ENCODE data around the gene PLCG2. TPM values are rescaled to one million over a fixed set of nuclear protein-coding genes. Genes with fewer than 3 reads are reported as not detected.

PLCG2 gene
- polyA plus RNA-seq, 1 donor from 2014 or later, result not detected

- H3K4me2 ChIP-seq (ENCODE audit: low read length), result no peak overlapping the region
- no peaks in the 10 kb centered on the region for H3F3A ChIP-seq (ENCODE audit: insufficient read depth, low read length, poor library complexity, severe bottlenecking)
- no peaks in the 10 kb centered on the region for H3K79me2 ChIP-seq (replicated peaks; ENCODE audit: insufficient read depth, low read length)
- no peaks in the 10 kb centered on the region for H4K20me1 ChIP-seq (ENCODE audit: insufficient read depth)
- no peak overlapping the region for H3K9ac ChIP-seq (ENCODE audit: low read length)
- no peak overlapping the region for H3K27ac ChIP-seq (ENCODE audit: low read length)
- no peak overlapping the region for H3K4me3 ChIP-seq (ENCODE audit: low read length)
- no peaks in the 10 kb centered on the region for H3K9me2 ChIP-seq (ENCODE audit: insufficient read depth, low read length)
- H3K27me3 ChIP-seq (ENCODE audit: insufficient read depth, low read depth, low read length), result no peaks in the 10 kb centered on the region
- H3K9me3 ChIP-seq (ENCODE audit: low read length), result no peaks in the 10 kb centered on the region
- no peaks in the 10 kb centered on the region for H3K36me3 ChIP-seq (ENCODE audit: insufficient read depth, low read length)
- no peak for TF ChIP-seq EP300 (conservative IDR thresholded peaks at IDR 0.05; ENCODE audit: poor library complexity, severe bottlenecking)
- no peak for TF ChIP-seq RAD21 (conservative IDR thresholded peaks at IDR 0.05)
- TF ChIP-seq POLR2AphosphoS5 (IDR thresholded peaks at IDR 0.05), result no peak
- no peak for TF ChIP-seq SMC3 (conservative IDR thresholded peaks at IDR 0.05; ENCODE audit: poor library complexity)
- TF ChIP-seq EZH2 (IDR thresholded peaks at IDR 0.05; ENCODE audit: borderline replicate concordance, insufficient read depth, low read length, poor library complexity, severe bottlenecking), result no peak
- no peak for TF ChIP-seq REST (IDR thresholded peaks at IDR 0.05; ENCODE audit: borderline replicate concordance)
- TF ChIP-seq, protein P1, sequence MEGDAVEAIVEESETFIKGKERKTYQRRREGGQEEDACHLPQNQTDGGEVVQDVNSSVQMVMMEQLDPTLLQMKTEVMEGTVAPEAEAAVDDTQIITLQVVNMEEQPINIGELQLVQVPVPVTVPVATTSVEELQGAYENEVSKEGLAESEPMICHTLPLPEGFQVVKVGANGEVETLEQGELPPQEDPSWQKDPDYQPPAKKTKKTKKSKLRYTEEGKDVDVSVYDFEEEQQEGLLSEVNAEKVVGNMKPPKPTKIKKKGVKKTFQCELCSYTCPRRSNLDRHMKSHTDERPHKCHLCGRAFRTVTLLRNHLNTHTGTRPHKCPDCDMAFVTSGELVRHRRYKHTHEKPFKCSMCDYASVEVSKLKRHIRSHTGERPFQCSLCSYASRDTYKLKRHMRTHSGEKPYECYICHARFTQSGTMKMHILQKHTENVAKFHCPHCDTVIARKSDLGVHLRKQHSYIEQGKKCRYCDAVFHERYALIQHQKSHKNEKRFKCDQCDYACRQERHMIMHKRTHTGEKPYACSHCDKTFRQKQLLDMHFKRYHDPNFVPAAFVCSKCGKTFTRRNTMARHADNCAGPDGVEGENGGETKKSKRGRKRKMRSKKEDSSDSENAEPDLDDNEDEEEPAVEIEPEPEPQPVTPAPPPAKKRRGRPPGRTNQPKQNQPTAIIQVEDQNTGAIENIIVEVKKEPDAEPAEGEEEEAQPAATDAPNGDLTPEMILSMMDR (IDR thresholded peaks at IDR 0.05; ENCODE audit: poor library complexity, severe bottlenecking), result no peak
- TF ChIP-seq MXI1 (conservative IDR thresholded peaks at IDR 0.05; ENCODE audit: poor library complexity, severe bottlenecking), result no peak
- TF ChIP-seq TAF1 (IDR thresholded peaks at IDR 0.05; ENCODE audit: low read depth), result no peak
- H2AFZ ChIP-seq (ENCODE audit: low read depth, low read length), result no peak overlapping the region
These were observed 122.4 kb downstream of the PLCG2 start for GRCh38 chr16:81901484-81901883.

- Histone ChIP-seq H3K9me3 (ENCODE audit: low read length) (no peaks in the 10 kb centered on the region), H3K9ac (ENCODE audit: low read length) (no peak overlapping the region), H2AFZ (ENCODE audit: low read depth, low read length) (no peak overlapping the region), H3K4me2 (ENCODE audit: low read length) (no peak overlapping the region), H3K79me2 (replicated peaks; ENCODE audit: insufficient read depth, low read length) (no peaks in the 10 kb centered on the region), H3K36me3 (ENCODE audit: insufficient read depth, low read length) (no peaks in the 10 kb centered on the region), H4K20me1 (ENCODE audit: insufficient read depth) (no peaks in the 10 kb centered on the region), H3K27me3 (ENCODE audit: insufficient read depth, low read depth, low read length) (no peaks in the 10 kb centered on the region), H3K4me3 (ENCODE audit: low read length) (no peak overlapping the region), H3K9me2 (ENCODE audit: insufficient read depth, low read length) (no peaks in the 10 kb centered on the region), H3F3A (ENCODE audit: insufficient read depth, low read length, poor library complexity, severe bottlenecking) (no peaks in the 10 kb centered on the region), H3K27ac (ENCODE audit: low read length) (no peak overlapping the region)
- TF ChIP-seq RAD21 (conservative IDR thresholded peaks at IDR 0.05) (no peak), EZH2 (IDR thresholded peaks at IDR 0.05; ENCODE audit: borderline replicate concordance, insufficient read depth, low read length, poor library complexity, severe bottlenecking) (no peak), POLR2AphosphoS5 (IDR thresholded peaks at IDR 0.05) (no peak), MXI1 (conservative IDR thresholded peaks at IDR 0.05; ENCODE audit: poor library complexity, severe bottlenecking) (no peak), TAF1 (IDR thresholded peaks at IDR 0.05; ENCODE audit: low read depth) (no peak), REST (IDR thresholded peaks at IDR 0.05; ENCODE audit: borderline replicate concordance) (no peak), SMC3 (conservative IDR thresholded peaks at IDR 0.05; ENCODE audit: poor library complexity) (no peak), EP300 (conservative IDR thresholded peaks at IDR 0.05; ENCODE audit: poor library complexity, severe bottlenecking) (no peak)
- TF ChIP-seq, protein P1 (IDR thresholded peaks at IDR 0.05; ENCODE audit: poor library complexity, severe bottlenecking), result no peak
These were observed 122.9 kb downstream of the PLCG2 start for GRCh38 chr16:81902025-81902424.
